ENCODE data around the gene NRXN3.

DNA sequence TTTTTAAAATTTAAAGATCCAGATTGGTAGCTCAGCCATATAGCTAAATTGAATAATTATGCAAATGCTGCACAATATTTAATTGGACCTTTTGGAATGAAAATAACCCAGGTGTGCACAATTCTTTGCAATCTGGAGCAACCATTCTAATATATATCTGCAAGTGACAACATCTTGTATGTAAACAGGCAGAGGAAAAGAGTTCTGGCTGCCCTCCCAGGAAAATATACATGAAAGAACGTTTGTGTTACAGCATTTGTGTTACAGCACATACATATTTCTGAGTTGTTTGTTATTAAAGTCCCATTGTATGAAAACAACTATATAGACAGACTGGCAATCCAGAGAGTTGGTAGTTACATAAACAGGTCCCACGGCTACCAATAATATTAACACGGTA, 1663.6 kb downstream of the NRXN3 start:
- TF ChIP-seq POLR2A (IDR thresholded peaks at IDR 0.05) (no peak), EP300 (IDR thresholded peaks at IDR 0.05; ENCODE audit: low read depth) (no peak)
- TF ChIP-seq, protein P1, sequence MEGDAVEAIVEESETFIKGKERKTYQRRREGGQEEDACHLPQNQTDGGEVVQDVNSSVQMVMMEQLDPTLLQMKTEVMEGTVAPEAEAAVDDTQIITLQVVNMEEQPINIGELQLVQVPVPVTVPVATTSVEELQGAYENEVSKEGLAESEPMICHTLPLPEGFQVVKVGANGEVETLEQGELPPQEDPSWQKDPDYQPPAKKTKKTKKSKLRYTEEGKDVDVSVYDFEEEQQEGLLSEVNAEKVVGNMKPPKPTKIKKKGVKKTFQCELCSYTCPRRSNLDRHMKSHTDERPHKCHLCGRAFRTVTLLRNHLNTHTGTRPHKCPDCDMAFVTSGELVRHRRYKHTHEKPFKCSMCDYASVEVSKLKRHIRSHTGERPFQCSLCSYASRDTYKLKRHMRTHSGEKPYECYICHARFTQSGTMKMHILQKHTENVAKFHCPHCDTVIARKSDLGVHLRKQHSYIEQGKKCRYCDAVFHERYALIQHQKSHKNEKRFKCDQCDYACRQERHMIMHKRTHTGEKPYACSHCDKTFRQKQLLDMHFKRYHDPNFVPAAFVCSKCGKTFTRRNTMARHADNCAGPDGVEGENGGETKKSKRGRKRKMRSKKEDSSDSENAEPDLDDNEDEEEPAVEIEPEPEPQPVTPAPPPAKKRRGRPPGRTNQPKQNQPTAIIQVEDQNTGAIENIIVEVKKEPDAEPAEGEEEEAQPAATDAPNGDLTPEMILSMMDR (IDR thresholded peaks at IDR 0.05), result no peak
